ENCODE measurements around the gene ZNF467.

DNA sequence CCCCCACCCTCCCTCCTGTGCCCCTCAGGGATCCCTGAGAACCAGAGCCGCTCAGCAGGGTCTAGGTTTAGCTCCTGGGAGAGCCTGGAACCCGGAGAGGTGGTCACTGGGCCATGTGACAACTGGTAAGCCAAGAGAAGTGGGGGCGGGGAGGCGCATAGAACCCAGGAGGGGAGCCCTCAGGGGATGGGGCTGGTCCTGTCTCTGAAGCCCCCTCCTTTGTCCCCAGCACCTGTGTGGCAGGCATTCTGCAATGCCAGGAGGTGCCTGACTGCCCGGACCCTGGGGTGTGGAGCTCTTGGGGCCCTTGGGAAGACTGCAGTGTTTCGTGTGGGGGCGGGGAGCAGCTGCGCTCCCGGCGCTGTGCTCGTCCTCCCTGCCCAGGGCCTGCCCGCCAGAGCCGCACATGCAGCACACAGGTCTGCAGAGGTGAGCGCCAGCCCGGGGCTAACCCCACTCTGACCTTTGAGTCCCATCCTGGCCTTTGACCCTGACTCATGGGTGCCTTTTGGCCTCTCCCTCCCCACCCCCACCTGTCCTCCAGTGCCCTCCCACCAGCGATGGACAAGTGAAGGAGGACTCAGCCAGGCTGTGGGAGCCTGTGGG, 42.4 kb upstream of the ZNF467 start:
- TF ChIP-seq, protein P1, sequence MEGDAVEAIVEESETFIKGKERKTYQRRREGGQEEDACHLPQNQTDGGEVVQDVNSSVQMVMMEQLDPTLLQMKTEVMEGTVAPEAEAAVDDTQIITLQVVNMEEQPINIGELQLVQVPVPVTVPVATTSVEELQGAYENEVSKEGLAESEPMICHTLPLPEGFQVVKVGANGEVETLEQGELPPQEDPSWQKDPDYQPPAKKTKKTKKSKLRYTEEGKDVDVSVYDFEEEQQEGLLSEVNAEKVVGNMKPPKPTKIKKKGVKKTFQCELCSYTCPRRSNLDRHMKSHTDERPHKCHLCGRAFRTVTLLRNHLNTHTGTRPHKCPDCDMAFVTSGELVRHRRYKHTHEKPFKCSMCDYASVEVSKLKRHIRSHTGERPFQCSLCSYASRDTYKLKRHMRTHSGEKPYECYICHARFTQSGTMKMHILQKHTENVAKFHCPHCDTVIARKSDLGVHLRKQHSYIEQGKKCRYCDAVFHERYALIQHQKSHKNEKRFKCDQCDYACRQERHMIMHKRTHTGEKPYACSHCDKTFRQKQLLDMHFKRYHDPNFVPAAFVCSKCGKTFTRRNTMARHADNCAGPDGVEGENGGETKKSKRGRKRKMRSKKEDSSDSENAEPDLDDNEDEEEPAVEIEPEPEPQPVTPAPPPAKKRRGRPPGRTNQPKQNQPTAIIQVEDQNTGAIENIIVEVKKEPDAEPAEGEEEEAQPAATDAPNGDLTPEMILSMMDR (IDR thresholded peaks at IDR 0.05): no peak
- no peak for TF ChIP-seq EZH2 (IDR thresholded peaks at IDR 0.05)
